PC-9 (cell line): ENCODE data around the gene ADSS1.

Source experiments
- EZH2 ChIP-seq: fragments of 200-600 bp; sonication (generic); IDR thresholded peaks from 2 replicates; pipeline ENCODE4 v1.8.0; 2017; ENCODE audit warnings: antibody characterized with exemption, low read depth
- TF ChIP-seq, protein P1 (sequence below): fragments of 200-600 bp; sonication (generic); conservative IDR thresholded peaks from 2 replicates; pipeline ENCODE4 v1.6.1; 2017; ENCODE audit warnings: mixed run types, antibody characterized with exemption, mild to moderate bottlenecking, moderate library complexity

GRCh38 chr14:104685998-104686610, 37.9 kb upstream of the ADSS1 start:
- TF ChIP-seq, protein P1, sequence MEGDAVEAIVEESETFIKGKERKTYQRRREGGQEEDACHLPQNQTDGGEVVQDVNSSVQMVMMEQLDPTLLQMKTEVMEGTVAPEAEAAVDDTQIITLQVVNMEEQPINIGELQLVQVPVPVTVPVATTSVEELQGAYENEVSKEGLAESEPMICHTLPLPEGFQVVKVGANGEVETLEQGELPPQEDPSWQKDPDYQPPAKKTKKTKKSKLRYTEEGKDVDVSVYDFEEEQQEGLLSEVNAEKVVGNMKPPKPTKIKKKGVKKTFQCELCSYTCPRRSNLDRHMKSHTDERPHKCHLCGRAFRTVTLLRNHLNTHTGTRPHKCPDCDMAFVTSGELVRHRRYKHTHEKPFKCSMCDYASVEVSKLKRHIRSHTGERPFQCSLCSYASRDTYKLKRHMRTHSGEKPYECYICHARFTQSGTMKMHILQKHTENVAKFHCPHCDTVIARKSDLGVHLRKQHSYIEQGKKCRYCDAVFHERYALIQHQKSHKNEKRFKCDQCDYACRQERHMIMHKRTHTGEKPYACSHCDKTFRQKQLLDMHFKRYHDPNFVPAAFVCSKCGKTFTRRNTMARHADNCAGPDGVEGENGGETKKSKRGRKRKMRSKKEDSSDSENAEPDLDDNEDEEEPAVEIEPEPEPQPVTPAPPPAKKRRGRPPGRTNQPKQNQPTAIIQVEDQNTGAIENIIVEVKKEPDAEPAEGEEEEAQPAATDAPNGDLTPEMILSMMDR = no peak
- no peak for TF ChIP-seq EZH2
